Mesothelial cell of epicardium (in vitro differentiated cells): ENCODE measurements around the gene DAB2IP. TPM values are rescaled to one million over a fixed set of nuclear protein-coding genes. Genes with fewer than 3 reads are reported as not detected.

ENCODE experiments used
- DNase-seq, 2 experiments: peaks; one replicate each; pipeline ENCODE4 v3.0.0; 2021; ENCODE audit warnings: low spot score in 2 of 2; ENCODE audit not compliant: unreplicated experiment in 2 of 2
- H3K27ac Mint-ChIP-seq: 2 replicates; pipeline ENCODE4 v1.8.0; 2021; ENCODE audit warnings: mixed read lengths
- H3K27me3 Mint-ChIP-seq: 2 replicates; pipeline ENCODE4 v1.8.0; 2021; ENCODE audit warnings: low read depth, mixed read lengths
- H3K36me3 Mint-ChIP-seq: 2 replicates; pipeline ENCODE4 v1.8.0; 2021; ENCODE audit warnings: mixed read lengths
- H3K4me1 Mint-ChIP-seq: 2 replicates; pipeline ENCODE4 v1.8.0; 2021; ENCODE audit warnings: mixed read lengths
- H3K4me3 Mint-ChIP-seq: 2 replicates; pipeline ENCODE4 v1.8.0; 2021; ENCODE audit warnings: mild to moderate bottlenecking, moderate library complexity, mixed read lengths
- H3K9me3 Mint-ChIP-seq: 2 replicates; pipeline ENCODE4 v1.8.0; 2021; ENCODE audit warnings: mixed read lengths
- total RNA-seq: library from RNA; stranded (reverse); gene quantifications from 3 replicates; pipeline ENCODE4 v1.2.1, GENCODE V29; 2021
- TF ChIP-seq, protein P1 (sequence below): fragments of 200-600 bp; sonication (generic); IDR thresholded peaks from one replicate; pipeline ENCODE4 v1.5.0; 2021; ENCODE audit warnings: antibody characterized with exemption; ENCODE audit not compliant: unreplicated experiment

The DAB2IP gene
- total RNA-seq, 1 donor from 2014 or later = 75.7 TPM

GRCh38 chr9:121776001-121776738 lies 124.7 kb downstream of the DAB2IP start:
- TF ChIP-seq, protein P1, sequence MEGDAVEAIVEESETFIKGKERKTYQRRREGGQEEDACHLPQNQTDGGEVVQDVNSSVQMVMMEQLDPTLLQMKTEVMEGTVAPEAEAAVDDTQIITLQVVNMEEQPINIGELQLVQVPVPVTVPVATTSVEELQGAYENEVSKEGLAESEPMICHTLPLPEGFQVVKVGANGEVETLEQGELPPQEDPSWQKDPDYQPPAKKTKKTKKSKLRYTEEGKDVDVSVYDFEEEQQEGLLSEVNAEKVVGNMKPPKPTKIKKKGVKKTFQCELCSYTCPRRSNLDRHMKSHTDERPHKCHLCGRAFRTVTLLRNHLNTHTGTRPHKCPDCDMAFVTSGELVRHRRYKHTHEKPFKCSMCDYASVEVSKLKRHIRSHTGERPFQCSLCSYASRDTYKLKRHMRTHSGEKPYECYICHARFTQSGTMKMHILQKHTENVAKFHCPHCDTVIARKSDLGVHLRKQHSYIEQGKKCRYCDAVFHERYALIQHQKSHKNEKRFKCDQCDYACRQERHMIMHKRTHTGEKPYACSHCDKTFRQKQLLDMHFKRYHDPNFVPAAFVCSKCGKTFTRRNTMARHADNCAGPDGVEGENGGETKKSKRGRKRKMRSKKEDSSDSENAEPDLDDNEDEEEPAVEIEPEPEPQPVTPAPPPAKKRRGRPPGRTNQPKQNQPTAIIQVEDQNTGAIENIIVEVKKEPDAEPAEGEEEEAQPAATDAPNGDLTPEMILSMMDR = no peak
- peaks cover 52% of the 10 kb centered on the region for H3K36me3 Mint-ChIP-seq
- peaks cover 24% of the 10 kb centered on the region for H3K9me3 Mint-ChIP-seq
- DNase-seq = no peak
- no peak overlapping the region for H3K4me3 Mint-ChIP-seq
- H3K4me1 Mint-ChIP-seq = no peaks in the 10 kb centered on the region
- no peak overlapping the region for H3K27ac Mint-ChIP-seq
- no peaks in the 10 kb centered on the region for H3K27me3 Mint-ChIP-seq

GRCh38 chr9:121776739-121777637 lies 125.6 kb downstream of the DAB2IP start:
- peaks cover 24% of the 10 kb centered on the region for H3K9me3 Mint-ChIP-seq

DNA sequence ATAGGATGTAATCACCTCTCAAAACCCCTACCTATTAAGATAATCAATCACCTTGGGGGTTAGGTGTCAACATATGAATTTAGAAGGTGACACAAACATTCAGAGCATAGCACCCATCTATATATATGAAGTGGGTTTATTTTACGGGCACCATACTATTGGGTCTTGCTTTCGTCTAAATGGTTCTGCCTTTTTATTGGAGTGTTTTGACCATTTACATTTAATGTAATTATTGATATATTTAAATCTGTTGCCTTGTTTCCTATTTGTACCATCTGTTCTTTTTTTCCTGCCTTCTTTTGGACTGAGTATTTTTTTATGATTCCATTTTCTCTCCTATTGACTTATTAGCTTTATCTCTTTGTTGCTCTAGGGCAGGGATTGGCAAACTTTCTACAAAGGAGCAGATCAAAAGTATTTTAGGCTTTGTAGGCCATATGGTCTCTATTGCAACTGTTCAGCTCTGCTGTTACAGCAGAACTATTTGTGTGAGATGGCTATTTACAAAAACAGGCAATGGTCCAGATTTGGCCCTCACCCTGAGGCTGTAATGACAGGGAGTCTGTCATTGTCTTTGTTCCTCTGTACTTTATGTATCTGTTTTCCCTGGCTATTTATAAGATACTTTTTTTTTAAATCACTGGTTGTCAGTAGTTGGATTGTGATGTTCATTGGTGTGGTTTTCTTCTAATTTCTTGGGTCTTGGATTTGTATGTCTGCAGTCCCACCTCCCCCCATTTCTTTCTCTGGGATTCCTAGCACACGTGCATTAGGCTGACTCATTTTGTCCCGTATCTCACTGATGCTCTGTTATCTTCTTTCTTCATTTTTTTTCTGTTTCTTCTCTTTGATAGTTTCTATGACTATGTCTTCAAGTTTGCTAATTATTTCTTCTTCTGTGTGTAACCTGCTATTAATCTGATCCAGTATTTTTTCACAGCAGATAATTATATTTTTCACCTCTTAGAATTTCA lies 127.1 kb downstream of the DAB2IP start:
- H3K4me3 Mint-ChIP-seq = no peak overlapping the region
- H3K4me1 Mint-ChIP-seq = no peaks in the 10 kb centered on the region
- TF ChIP-seq, protein P1 = no peak
- no peak overlapping the region for H3K27ac Mint-ChIP-seq
- DNase-seq = no peak
- H3K36me3 Mint-ChIP-seq = peaks cover 57% of the 10 kb centered on the region
- H3K27me3 Mint-ChIP-seq = no peaks in the 10 kb centered on the region
- peaks cover 24% of the 10 kb centered on the region for H3K9me3 Mint-ChIP-seq

More at GRCh38 chr9:121776739-121777637, 125.6 kb downstream of the DAB2IP start:
- no peaks in the 10 kb centered on the region for H3K4me1 Mint-ChIP-seq
- no peak overlapping the region for H3K4me3 Mint-ChIP-seq
- H3K27ac Mint-ChIP-seq = no peak overlapping the region
- no peaks in the 10 kb centered on the region for H3K27me3 Mint-ChIP-seq
- no peak for DNase-seq
- peaks cover 52% of the 10 kb centered on the region for H3K36me3 Mint-ChIP-seq
- TF ChIP-seq, protein P1 = no peak

DNA sequence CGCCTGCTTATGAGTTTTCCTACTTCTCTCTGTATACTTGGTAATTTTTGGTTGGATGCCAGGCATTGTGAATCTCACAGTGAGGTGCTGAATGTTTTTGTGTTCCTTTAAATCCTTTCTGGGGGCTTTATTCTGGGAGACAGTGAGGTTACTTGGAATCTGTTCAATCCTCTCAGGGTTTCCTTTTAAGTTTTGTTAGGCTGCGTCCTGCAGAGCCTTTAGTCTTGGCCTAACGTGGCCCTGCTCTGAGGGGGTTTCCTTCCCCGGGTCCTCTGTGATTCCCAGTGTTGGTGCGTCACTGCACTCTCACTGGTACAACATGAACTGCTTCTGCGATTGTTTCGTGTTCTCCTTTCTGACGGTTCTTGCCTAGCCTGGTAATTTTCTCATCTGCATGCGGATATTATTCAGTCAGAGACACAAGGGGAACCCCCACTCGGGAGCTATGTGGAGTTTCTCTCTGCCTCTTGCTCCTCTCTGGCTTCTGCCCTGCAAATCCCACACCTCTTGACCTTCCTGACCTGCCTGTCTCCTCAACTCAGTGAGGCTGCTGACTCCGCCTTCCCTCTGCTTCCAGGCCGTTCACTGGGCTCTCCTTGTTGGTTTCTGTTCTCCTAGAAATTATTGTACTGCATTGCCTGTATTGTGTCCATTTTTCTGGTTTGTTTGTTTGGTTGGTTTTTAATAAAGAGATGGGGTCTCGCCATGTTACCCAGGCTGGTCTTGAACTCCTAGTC lies 128.1 kb downstream of the DAB2IP start:
- TF ChIP-seq, protein P1 = no peak
- no peak overlapping the region for H3K27ac Mint-ChIP-seq
- H3K36me3 Mint-ChIP-seq = peaks cover 58% of the 10 kb centered on the region
- H3K9me3 Mint-ChIP-seq = peaks cover 24% of the 10 kb centered on the region
- DNase-seq = no peak
- H3K4me1 Mint-ChIP-seq = peaks cover 5% of the 10 kb centered on the region
- no peak overlapping the region for H3K4me3 Mint-ChIP-seq
- H3K27me3 Mint-ChIP-seq = no peaks in the 10 kb centered on the region
